Effector memory CD4-positive, alpha-beta T cell (primary cell): ENCODE measurements around the gene FAM163A.
"Not testable (repeated sequence)": the region's sequence is repeated elsewhere in the genome, so short reads cannot be mapped to it uniquely, and the experiment has no call there.

Experiments used
- DNase-seq, 3 donors: peaks; one replicate each; pipeline ENCODE4 v3.0.0-alpha.2; 2020
- H3K27ac ChIP-seq: 2 replicates; pipeline ENCODE4 v1.7.0; 2013; ENCODE audit warnings: mild to moderate bottlenecking, low read length, moderate library complexity; ENCODE audit not compliant: insufficient read depth, poor library complexity, severe bottlenecking
- H3K27me3 ChIP-seq: replicated peaks from 2 replicates; pipeline ENCODE4 v1.7.0; 2013; ENCODE audit warnings: mild to moderate bottlenecking, low read length; ENCODE audit not compliant: insufficient read depth, control insufficient read depth, poor library complexity, severe bottlenecking
- H3K36me3 ChIP-seq: 2 replicates; pipeline ENCODE4 v1.7.0; 2013; ENCODE audit warnings: mild to moderate bottlenecking, low read length, moderate library complexity; ENCODE audit not compliant: control insufficient read depth, insufficient read depth
- H3K4me1 ChIP-seq: 2 replicates; pipeline ENCODE4 v1.7.0; 2013; ENCODE audit warnings: low read length, mild to moderate bottlenecking; ENCODE audit not compliant: control insufficient read depth, insufficient read depth, poor library complexity, severe bottlenecking
- H3K4me3 ChIP-seq: 2 replicates; pipeline ENCODE4 v1.7.0; 2013; ENCODE audit warnings: low read length, low read depth, mild to moderate bottlenecking; ENCODE audit not compliant: insufficient read depth, poor library complexity, severe bottlenecking
- H3K9me3 ChIP-seq: 2 replicates; pipeline ENCODE4 v1.7.0; 2013; ENCODE audit warnings: mild to moderate bottlenecking, low read length, moderate library complexity; ENCODE audit not compliant: control insufficient read depth

Gene FAM163A

GRCh38 chr1:179803918-179804317 is 60.8 kb downstream of the FAM163A start:
- no peak overlapping the region for H3K27ac ChIP-seq
- H3K36me3 ChIP-seq = no peaks in the 10 kb centered on the region
- no peaks in the 10 kb centered on the region for H3K4me1 ChIP-seq
- no peak overlapping the region for H3K4me3 ChIP-seq
- H3K27me3 ChIP-seq = no peaks in the 10 kb centered on the region
- H3K9me3 ChIP-seq = no peaks in the 10 kb centered on the region
- DNase-seq = no peak

- not testable (repeated sequence) for DNase-seq, H3K27me3 ChIP-seq, H3K36me3 ChIP-seq, H3K9me3 ChIP-seq, H3K4me3 ChIP-seq, H3K27ac ChIP-seq, H3K4me1 ChIP-seq
Measured at GRCh38 chr1:179804417-179804816, 61.3 kb downstream of the FAM163A start.

GRCh38 chr1:179805291-179806195 is 62.5 kb downstream of the FAM163A start:
- Histone ChIP-seq H3K4me1 (no peaks in the 10 kb centered on the region), H3K27me3 (no peaks in the 10 kb centered on the region), H3K4me3 (no peak overlapping the region), H3K9me3 (no peaks in the 10 kb centered on the region), H3K27ac (no peak overlapping the region), H3K36me3 (no peaks in the 10 kb centered on the region)
- no peak for DNase-seq

- no peak for DNase-seq
- Histone ChIP-seq H3K27ac (no peak overlapping the region), H3K27me3 (no peaks in the 10 kb centered on the region), H3K4me3 (no peak overlapping the region), H3K9me3 (no peaks in the 10 kb centered on the region), H3K4me1 (no peaks in the 10 kb centered on the region), H3K36me3 (no peaks in the 10 kb centered on the region)
Measured at GRCh38 chr1:179806333-179806732, 63.2 kb downstream of the FAM163A start.

- H3K36me3 ChIP-seq = no peaks in the 10 kb centered on the region
- H3K4me1 ChIP-seq = no peaks in the 10 kb centered on the region
- no peaks in the 10 kb centered on the region for H3K27me3 ChIP-seq
- no peaks in the 10 kb centered on the region for H3K9me3 ChIP-seq
- no peak overlapping the region for H3K4me3 ChIP-seq
- DNase-seq = no peak
- H3K27ac ChIP-seq = no peak overlapping the region
Measured at GRCh38 chr1:179807291-179807690, 64.2 kb downstream of the FAM163A start.

- Histone ChIP-seq H3K36me3 (no peaks in the 10 kb centered on the region), H3K4me1 (no peaks in the 10 kb centered on the region), H3K27ac (no peak overlapping the region), H3K4me3 (no peak overlapping the region), H3K27me3 (no peaks in the 10 kb centered on the region), H3K9me3 (no peaks in the 10 kb centered on the region)
- DNase-seq = no peak
Measured at GRCh38 chr1:179807691-179808485, 64.8 kb downstream of the FAM163A start.

GRCh38 chr1:179808503-179808902 is 65.4 kb downstream of the FAM163A start:
- H3K27ac ChIP-seq = no peak overlapping the region
- no peak for DNase-seq
- H3K36me3 ChIP-seq = no peaks in the 10 kb centered on the region
- H3K4me3 ChIP-seq = no peak overlapping the region
- no peaks in the 10 kb centered on the region for H3K9me3 ChIP-seq
- H3K4me1 ChIP-seq = no peaks in the 10 kb centered on the region
- H3K27me3 ChIP-seq = no peaks in the 10 kb centered on the region

GRCh38 chr1:179809506-179810366 is 66.6 kb downstream of the FAM163A start:
- DNase-seq = peak; percentile 18 to 52 (median 27)
- H3K4me1 ChIP-seq = peaks cover 7% of the 10 kb centered on the region
- H3K9me3 ChIP-seq = no peaks in the 10 kb centered on the region
- H3K27me3 ChIP-seq = no peaks in the 10 kb centered on the region
- H3K4me3 ChIP-seq = no peak overlapping the region
- no peaks in the 10 kb centered on the region for H3K36me3 ChIP-seq
- no peak overlapping the region for H3K27ac ChIP-seq

GRCh38 chr1:179810367-179810715 is 67.2 kb downstream of the FAM163A start:
- no peak overlapping the region for H3K4me3 ChIP-seq
- H3K4me1 ChIP-seq = peaks cover 9% of the 10 kb centered on the region
- H3K9me3 ChIP-seq = no peaks in the 10 kb centered on the region
- H3K27ac ChIP-seq = no peak overlapping the region
- no peaks in the 10 kb centered on the region for H3K27me3 ChIP-seq
- no peaks in the 10 kb centered on the region for H3K36me3 ChIP-seq
- no peak for DNase-seq
